Mammary epithelial cell (primary cell): ENCODE results near the gene PYCR2.
A peak's percentile ranks its signal among the peaks of the same experiment; 100 is the strongest.

Experiments used
- CTCF ChIP-seq, 2 donors: IDR thresholded peaks in 1 of 2; conservative IDR thresholded peaks in 1 of 2; 2 replicates each; pipeline ENCODE4 v1.5.1; 2011 to 2012; ENCODE audit warnings: inconsistent platforms in 2 of 2, low read length in 2 of 2, mild to moderate bottlenecking in 2 of 2, control low read depth in 1 of 2, low read depth in 1 of 2; ENCODE audit not compliant: insufficient read depth in 1 of 2; ENCODE audit errors: extremely low read depth in 1 of 2
- EZH2 ChIP-seq: IDR thresholded peaks from 2 replicates; pipeline ENCODE4 v1.6.1; 2012; ENCODE audit warnings: low read length, inconsistent platforms, borderline replicate concordance

GRCh38 chr1:225877580-225877979, 46.5 kb downstream of the PYCR2 start:
- peak; percentile 30 to 50 for TF ChIP-seq CTCF (conservative IDR thresholded peaks at IDR 0.05 in 1 of 2, IDR thresholded peaks at IDR 0.05 in 1 of 2; ENCODE audit: extremely low read depth in 1 of 2, insufficient read depth in 1 of 2, low read depth in 1 of 2, low read length in 2 of 2)
- no peak for TF ChIP-seq EZH2
